B cell (primary cell): ENCODE measurements around the gene TEX26. TPM values are rescaled to one million over a fixed set of nuclear protein-coding genes. Genes with fewer than 3 reads are reported as not detected.

Experiments used
- ATAC-seq: fragments of 200-7000 bp; cut with Tn5 transposase; one replicate; pipeline ENCODE4 v1.10.0; 2021; ENCODE audit warnings: low read depth, mild to moderate bottlenecking, moderate number of reproducible peaks, moderate library complexity
- CTCF ChIA-PET: fragments of 350-600 bp; sonication (Branson Sonifier 250); formaldehyde crosslinking; loops from one replicate; lab custom pipeline; 2021; ENCODE audit warnings: antibody characterized with exemption, inconsistent platforms; lab: Charles Lee
- POLR2A ChIA-PET: fragments of 350-600 bp; sonication (Branson Sonifier 250); formaldehyde crosslinking; loops from one replicate; lab custom pipeline; 2021; ENCODE audit warnings: antibody characterized with exemption; lab: Charles Lee
- DNase-seq: peaks from one replicate; pipeline ENCODE4 v3.0.0; 2013
- H2AFZ ChIP-seq: 2 replicates; pipeline ENCODE4 v1.6.1; 2012; ENCODE audit warnings: mild to moderate bottlenecking, low read depth, low read length; ENCODE audit not compliant: insufficient read depth, poor library complexity, severe bottlenecking
- H3K27ac ChIP-seq, 2 donors: 1 replicate in 1 of 2; 2 replicates in 1 of 2; pipeline ENCODE4 v1.5.1; 2012 to 2013; ENCODE audit warnings: low read length in 2 of 2, mild to moderate bottlenecking in 2 of 2, moderate library complexity in 1 of 2
- H3K27me3 ChIP-seq, 4 experiments: fragments of 200-600 bp in 1 of 4; sonication (generic) in 1 of 4; replicated peaks in 1 of 4; 1 replicate in 2 of 4; 2 replicates in 2 of 4; pipeline versions ENCODE4 v1.6.1 to v1.7.0; 2013 to 2016; ENCODE audit warnings: low read length in 3 of 4, mild to moderate bottlenecking in 2 of 4, mixed read lengths in 1 of 4, moderate library complexity in 1 of 4; ENCODE audit not compliant: insufficient read depth in 4 of 4, control insufficient read depth in 3 of 4; ENCODE audit errors: control extremely low read depth in 1 of 4
- H3K36me3 ChIP-seq, 2 experiments: replicated peaks in 1 of 2; 1 replicate in 1 of 2; 2 replicates in 1 of 2; pipeline versions ENCODE4 v1.6.1 to v1.7.1; 2013; ENCODE audit warnings: low read length in 1 of 2; ENCODE audit not compliant: insufficient read depth in 2 of 2, control insufficient read depth in 1 of 2; ENCODE audit errors: control extremely low read depth in 1 of 2, extremely low read depth in 1 of 2
- H3K4me1 ChIP-seq, 2 donors: fragments of 200-600 bp in 1 of 2; sonication (generic) in 1 of 2; 1 replicate in 1 of 2; 2 replicates in 1 of 2; pipeline versions ENCODE4 v1.5.1 to v1.6.1; 2013 to 2017; ENCODE audit warnings: low read length in 2 of 2; ENCODE audit not compliant: control insufficient read depth in 2 of 2, insufficient read depth in 2 of 2
- H3K4me2 ChIP-seq: replicated peaks from 2 replicates; pipeline ENCODE3; 2012; ENCODE audit warnings: mild to moderate bottlenecking, low read depth, low read length; ENCODE audit not compliant: poor library complexity, severe bottlenecking
- H3K4me3 ChIP-seq, 5 experiments: fragments of 200-600 bp in 1 of 5; sonication (generic) in 1 of 5; 1 replicate in 3 of 5; 2 replicates in 2 of 5; pipeline versions ENCODE4 v1.5.1 to v1.7.0; 2011 to 2016; ENCODE audit warnings: low read length in 4 of 5, mild to moderate bottlenecking in 4 of 5, low read depth in 2 of 5, control low read depth in 1 of 5, moderate library complexity in 1 of 5; ENCODE audit not compliant: insufficient read depth in 1 of 5; ENCODE audit errors: control extremely low read depth in 1 of 5, extremely low read depth in 1 of 5
- H3K79me2 ChIP-seq: fragments of 200-600 bp; sonication (generic); one replicate; pipeline ENCODE4 v1.6.0; 2016; ENCODE audit warnings: low read length; ENCODE audit not compliant: control insufficient read depth, insufficient read depth
- H3K9ac ChIP-seq: fragments of 200-600 bp; sonication (generic); 2 replicates; pipeline ENCODE4 v1.6.1; 2017; ENCODE audit warnings: mild to moderate bottlenecking, low read length, moderate library complexity
- H3K9me3 ChIP-seq, 3 donors: one replicate each; pipeline versions ENCODE4 v1.6.1 to v1.7.1; 2013; ENCODE audit warnings: low read length in 2 of 3; ENCODE audit not compliant: control insufficient read depth in 2 of 3, insufficient read depth in 1 of 3; ENCODE audit errors: control extremely low read depth in 1 of 3
- H4K20me1 ChIP-seq: 2 replicates; pipeline ENCODE4 v1.6.0; 2012; ENCODE audit warnings: mild to moderate bottlenecking, low read length; ENCODE audit not compliant: insufficient read depth, control insufficient read depth, poor library complexity, severe bottlenecking
- H3K27ac Mint-ChIP-seq: one replicate; pipeline ENCODE4 v1.8.0; 2021; ENCODE audit warnings: mixed read lengths
- H3K27me3 Mint-ChIP-seq: one replicate; pipeline ENCODE4 v1.8.0; 2021; ENCODE audit warnings: mixed read lengths
- H3K4me1 Mint-ChIP-seq: one replicate; pipeline ENCODE4 v1.8.0; 2021; ENCODE audit warnings: mixed read lengths
- H3K4me3 Mint-ChIP-seq: one replicate; pipeline ENCODE4 v1.8.0; 2021; ENCODE audit warnings: mixed read lengths
- H3K9me3 Mint-ChIP-seq: one replicate; pipeline ENCODE4 v1.8.0; 2022; ENCODE audit warnings: mixed read lengths; ENCODE audit not compliant: insufficient read depth
- CTCF ChIP-seq: fragments of 200-600 bp; IDR thresholded peaks from one replicate; pipeline ENCODE4 v1.8.0; 2022; ENCODE audit warnings: antibody characterized with exemption, mild to moderate bottlenecking
- EZH2 ChIP-seq: IDR thresholded peaks from 2 replicates; pipeline ENCODE4 v1.6.1; 2012; ENCODE audit warnings: borderline replicate concordance, low read depth, mild to moderate bottlenecking, moderate library complexity, low read length; ENCODE audit not compliant: insufficient read depth, poor library complexity, severe bottlenecking
- WGBS: methylation state at CpG from one replicate; pipeline ENCODE4 v1.1.5; 2013; ENCODE audit warnings: missing lambda C conversion rate; ENCODE audit not compliant: insufficient coverage; 5-methylcytosine and 5-hydroxymethylcytosine counted together
- intact Hi-C: fragments of 100-400 bp; cut with micrococcal nuclease; formaldehyde crosslinking; loops from one replicate; pipeline ENCODE4 v1.10.0; 2022
- polyA plus RNA-seq: library from polyadenylated mRNA; depleted of rRNA; stranded (reverse); fragments of >200 nt; gene quantifications from 2 replicates; pipeline ENCODE4 v1.2.3, GENCODE V29; 2012
- total RNA-seq, 2 donors: library from RNA; stranded (reverse); fragments of 120-200 nt in 1 of 2; gene quantifications; 1 replicate in 1 of 2; 2 replicates in 1 of 2; pipeline versions ENCODE4 v1.2.3 to v1.2.4, GENCODE V29; 2013 to 2022

Gene TEX26
- total and polyA plus RNA-seq, 2 donors (not counting 1 experiment from before 2014, with no cell fraction given): not detected

- H3K4me3 Mint-ChIP-seq: no peak overlapping the region
- CTCF ChIA-PET: no interaction called here
- H3K4me3 ChIP-seq: no peak overlapping the region
- peaks cover 39% of the 10 kb centered on the region for H3K27me3 Mint-ChIP-seq
- no peaks in the 10 kb centered on the region for H3K36me3 ChIP-seq
- H3K4me1 Mint-ChIP-seq: no peaks in the 10 kb centered on the region
- H3K27me3 ChIP-seq: peaks cover 0 to 18% (median 6%) of the 10 kb centered on the region in 4 experiments
- no peaks in the 10 kb centered on the region for H3K4me1 ChIP-seq
- H3K27ac Mint-ChIP-seq: no peak overlapping the region
- no peaks in the 10 kb centered on the region for H3K79me2 ChIP-seq
- no peaks in the 10 kb centered on the region for H4K20me1 ChIP-seq
- no peak overlapping the region for H3K9ac ChIP-seq
- DNase-seq (no peak), ATAC-seq (no peak)
- no peak overlapping the region for H3K27ac ChIP-seq
- H3K9me3 ChIP-seq: no peaks in the 10 kb centered on the region
- no peak overlapping the region for H3K4me2 ChIP-seq
- no peak overlapping the region for H2AFZ ChIP-seq
- POLR2A ChIA-PET: no interaction called here
- no peak for TF ChIP-seq EZH2
- TF ChIP-seq CTCF: no peak
- H3K9me3 Mint-ChIP-seq: no peaks in the 10 kb centered on the region
- intact Hi-C loops: no loop called here
- WGBS: 95% methylated on average over 3 of the region's 4 CpGs
These were observed 36.7 kb upstream of the TEX26 start for GRCh38 chr13:30895773-30896172.

- Mint-ChIP-seq H3K27ac (no peak overlapping the region), H3K9me3 (no peaks in the 10 kb centered on the region), H3K27me3 (peaks cover 33% of the 10 kb centered on the region), H3K4me1 (no peaks in the 10 kb centered on the region), H3K4me3 (no peak overlapping the region)
- no peaks in the 10 kb centered on the region for H3K4me1 ChIP-seq
- ChIA-PET CTCF (no interaction called here), POLR2A (no interaction called here)
- no peaks in the 10 kb centered on the region for H3K79me2 ChIP-seq
- peaks cover 0 to 16% (median 7%) of the 10 kb centered on the region in 4 experiments for H3K27me3 ChIP-seq
- DNase-seq (no peak), ATAC-seq (no peak)
- H4K20me1 ChIP-seq: no peaks in the 10 kb centered on the region
- no peaks in the 10 kb centered on the region for H3K36me3 ChIP-seq
- no peaks in the 10 kb centered on the region for H3K9me3 ChIP-seq
- no peak overlapping the region for H3K27ac ChIP-seq
- intact Hi-C loops: no loop called here
- H3K4me3 ChIP-seq: no peak overlapping the region
- no peak overlapping the region for H2AFZ ChIP-seq
- TF ChIP-seq CTCF (no peak), EZH2 (no peak)
- no peak overlapping the region for H3K9ac ChIP-seq
- H3K4me2 ChIP-seq: no peak overlapping the region
These were observed 34.4 kb upstream of the TEX26 start for GRCh38 chr13:30898070-30898469.
